GM18907 (cell line): Measurements from ENCODE around the gene ZNF665.
"Not testable (repeated sequence)": the region's sequence is repeated elsewhere in the genome, so short reads cannot be mapped to it uniquely, and the experiment has no call there.

Experiments
- ATAC-seq: cut with Tn5 transposase; IDR thresholded peaks from one replicate; pipeline ENCODE4 v1.9.1; 2021; ENCODE audit warnings: mild to moderate bottlenecking, moderate library complexity; ENCODE audit not compliant: unreplicated experiment

The ZNF665 gene

GRCh38 chr19:53158119-53158656, 35.0 kb downstream of the ZNF665 start:
- ATAC-seq: no peak

- no peak for ATAC-seq
These were observed 35.5 kb downstream of the ZNF665 start for GRCh38 chr19:53157626-53158025.

- ATAC-seq: no peak
These were observed 36.3 kb downstream of the ZNF665 start for GRCh38 chr19:53156850-53157249.

GRCh38 chr19:53147645-53148044, 45.5 kb downstream of the ZNF665 start:
- ATAC-seq: no peak

- no peak for ATAC-seq
These were observed 52.8 kb downstream of the ZNF665 start for GRCh38 chr19:53140351-53140750.

- no peak for ATAC-seq
These were observed 56.7 kb downstream of the ZNF665 start for GRCh38 chr19:53136432-53136831.

GRCh38 chr19:53132141-53132991, 60.8 kb downstream of the ZNF665 start, which contains the start of gene ZNF415:
Gene ZNF415 (minus strand): TSS chr19:53132910. CDS start chr19:53122676, 10,234 bp downstream.
- ATAC-seq: no peak

GRCh38 chr19:53131727-53132126, 61.4 kb downstream of the ZNF665 start:
- ATAC-seq: no peak

- no peak for ATAC-seq
These were observed 62.0 kb downstream of the ZNF665 start for GRCh38 chr19:53131085-53131590.

- no peak for ATAC-seq
These were observed 62.7 kb downstream of the ZNF665 start for GRCh38 chr19:53130506-53130905.

- ATAC-seq: not testable (repeated sequence)
These were observed 66.2 kb downstream of the ZNF665 start for GRCh38 chr19:53126733-53127526.

- no peak for ATAC-seq
These were observed 69.8 kb downstream of the ZNF665 start for GRCh38 chr19:53123400-53123799.
